CD4-positive, alpha-beta T cell treated with Interleukin-6 at 100 ng/mL for 8 hours (primary cell): ENCODE results near the gene GCAT.
"Not testable (repeated sequence)": the region's sequence is repeated elsewhere in the genome, so short reads cannot be mapped to it uniquely, and the experiment has no call there.

Experiments
- DNase-seq: peaks from one replicate; pipeline ENCODE4 v3.0.0-alpha.2; 2020; ENCODE audit warnings: mixed read lengths, low spot score

The GCAT gene

DNA sequence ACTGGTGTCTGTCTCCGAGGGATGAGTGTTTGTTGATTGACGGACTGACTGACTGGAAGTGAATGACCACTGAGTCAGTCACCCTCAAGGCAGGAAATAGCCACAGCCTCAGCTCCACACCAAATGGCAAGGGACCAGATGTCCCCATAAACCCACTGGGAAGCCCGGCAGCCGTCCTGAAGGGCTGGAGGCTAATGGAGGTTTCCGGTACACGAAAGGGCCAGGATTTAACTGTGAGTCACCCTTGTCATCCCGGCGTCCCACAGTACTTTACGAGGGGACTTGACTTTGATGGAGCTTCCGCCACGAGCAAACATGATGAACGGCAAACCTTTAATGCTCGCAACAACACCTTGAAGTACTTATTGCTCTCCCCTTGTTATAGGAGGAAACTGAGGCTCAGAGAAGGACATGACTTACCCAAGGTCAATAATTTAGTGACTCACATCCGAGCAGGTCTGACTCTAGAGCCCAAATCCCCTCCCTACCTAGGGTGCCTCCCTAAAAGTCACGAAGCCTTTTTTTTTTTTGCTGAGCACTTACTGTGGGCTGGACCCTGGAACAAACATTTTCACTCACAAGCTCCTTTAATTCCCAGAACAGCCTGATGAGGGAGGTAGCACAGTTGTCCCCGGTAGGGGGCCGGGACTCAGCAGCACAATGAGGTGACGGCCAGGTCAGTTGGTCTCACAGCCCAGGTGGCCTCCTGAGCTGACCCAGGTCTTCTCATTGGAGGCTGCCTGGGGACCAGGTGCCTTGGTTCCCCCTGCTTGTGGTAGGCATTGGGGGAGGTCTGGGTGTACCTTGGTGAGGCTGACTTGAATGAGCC, 25.2 kb upstream of the GCAT start:
- DNase-seq: no peak

DNA sequence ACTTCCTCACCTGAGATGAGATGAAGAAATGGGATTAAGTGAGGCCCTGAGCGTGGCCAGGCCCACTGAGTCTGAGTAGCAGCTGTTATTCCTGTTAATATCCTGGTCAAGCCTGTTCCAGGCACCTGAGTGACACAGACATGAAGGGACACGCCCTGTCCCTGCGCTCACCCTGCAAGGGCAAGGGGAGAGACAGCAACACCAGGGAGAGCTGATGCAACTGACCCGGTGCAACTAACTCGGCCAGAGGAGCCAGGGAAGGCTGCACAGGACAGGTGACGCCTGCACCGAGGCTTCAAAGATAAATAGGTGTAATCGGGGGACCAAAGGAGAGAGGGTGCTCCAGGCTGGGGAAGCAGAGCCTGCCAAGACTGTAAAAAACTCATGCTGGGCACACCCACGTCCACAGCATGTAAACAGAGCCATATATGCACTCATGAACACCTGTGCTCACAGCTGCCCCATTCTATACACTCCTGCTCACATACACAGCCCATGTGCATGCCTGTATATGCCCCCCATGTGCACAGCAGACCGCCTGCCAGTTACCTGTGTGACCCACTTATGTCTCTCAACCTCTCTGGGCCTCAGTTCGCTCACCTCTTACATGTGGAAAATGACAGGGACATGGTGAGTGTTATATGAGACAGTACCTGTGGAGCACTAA, 22.8 kb upstream of the GCAT start:
- no peak for DNase-seq

DNA sequence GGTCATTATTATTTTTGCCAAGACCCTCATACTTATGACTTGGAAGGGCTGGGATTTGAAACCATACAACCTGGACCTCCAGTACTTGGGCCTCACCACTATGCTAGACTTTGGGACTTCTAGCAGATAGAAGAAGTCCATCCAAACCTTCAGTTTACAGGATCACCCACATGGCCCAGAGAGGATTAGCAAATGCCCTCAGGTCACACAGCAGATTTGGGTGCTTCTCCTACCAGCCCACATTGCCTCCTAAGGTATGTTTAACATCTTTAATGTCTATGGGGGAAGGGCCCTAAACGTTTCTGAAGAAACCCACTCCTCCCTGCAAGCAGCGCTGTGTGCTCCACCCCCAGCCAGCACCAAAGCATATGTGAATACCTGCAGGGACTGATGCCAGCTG, 17.5 kb upstream of the GCAT start:
- no peak for DNase-seq

DNA sequence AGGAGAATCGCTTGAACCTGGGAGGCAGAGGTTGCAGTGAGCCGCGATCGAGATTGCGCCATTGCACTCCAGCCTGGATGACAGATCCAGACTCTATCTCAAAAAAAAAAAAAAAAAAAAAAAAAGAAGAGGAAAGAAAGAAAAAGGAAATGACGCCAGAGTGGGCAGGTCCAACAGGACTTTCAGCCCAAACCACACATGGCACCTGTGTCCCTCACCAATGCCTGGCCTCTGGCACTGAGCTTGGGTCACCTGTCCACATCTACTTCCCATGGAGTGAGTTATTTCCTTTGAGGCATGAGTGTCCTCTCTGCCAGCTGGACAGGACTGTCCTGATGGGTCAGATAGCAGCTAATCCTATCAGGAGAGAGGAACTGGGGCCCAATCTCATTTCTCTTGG, 15.2 kb upstream of the GCAT start:
- DNase-seq: no peak

DNA sequence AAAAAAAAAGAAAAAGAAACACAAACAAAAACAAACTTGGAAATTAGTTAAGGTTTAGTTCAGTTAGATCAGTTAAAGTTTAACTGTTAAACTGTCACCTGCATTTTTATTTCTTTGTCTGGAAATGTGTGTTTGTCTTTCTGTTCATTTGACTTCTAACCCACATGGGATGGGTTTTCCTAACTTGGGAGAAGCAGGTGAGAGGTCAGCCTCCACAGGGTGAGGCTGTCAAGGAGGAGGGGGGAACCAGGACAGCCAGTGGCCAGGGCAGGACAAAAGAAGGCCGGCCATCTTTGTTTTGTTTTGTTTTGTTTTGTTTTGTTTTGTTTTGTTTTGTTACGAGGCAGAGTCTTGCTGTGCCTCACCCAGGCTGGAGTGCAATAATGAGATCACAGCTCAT, 13.4 kb upstream of the GCAT start:
- no peak for DNase-seq

DNA sequence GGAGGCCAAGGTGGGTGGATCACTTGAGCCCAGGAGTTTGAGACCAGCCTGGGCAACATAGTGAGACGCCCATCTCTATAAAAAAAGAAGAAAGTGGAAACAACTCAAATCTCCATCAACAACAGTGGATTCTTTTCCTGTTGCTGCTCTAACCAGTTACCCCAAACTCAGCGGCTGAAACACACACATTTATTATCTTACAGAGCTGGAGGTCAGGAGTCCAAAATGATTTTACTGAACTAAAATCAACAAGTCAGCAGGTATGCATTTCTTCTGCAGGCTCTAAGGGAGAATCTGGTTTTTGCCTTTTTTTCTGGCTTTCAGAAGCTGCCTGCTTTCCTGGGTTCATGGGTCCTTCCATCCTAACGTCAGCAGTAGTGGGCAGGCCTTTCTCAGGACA, 11.7 kb upstream of the GCAT start:
- DNase-seq: no peak

DNA sequence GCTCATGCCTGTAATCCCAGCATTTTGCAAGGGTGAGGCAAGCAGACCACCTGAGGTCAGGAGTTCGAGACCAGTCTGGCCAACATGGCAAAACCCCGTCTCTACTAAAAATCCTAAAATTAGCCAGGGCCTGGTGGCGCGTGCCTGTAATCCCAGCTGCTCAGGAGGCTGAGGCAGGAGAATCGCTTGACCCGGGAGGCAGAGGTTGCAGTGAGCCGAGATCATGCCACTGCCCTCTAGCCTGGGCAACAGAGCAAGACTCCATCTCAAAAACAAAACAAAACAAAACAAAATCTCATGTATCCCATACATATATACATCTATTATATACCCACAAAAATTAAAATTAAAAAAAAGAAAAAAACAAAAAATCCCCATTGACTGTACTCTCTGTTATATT, 10.5 kb upstream of the GCAT start:
- not testable (repeated sequence) for DNase-seq

DNA sequence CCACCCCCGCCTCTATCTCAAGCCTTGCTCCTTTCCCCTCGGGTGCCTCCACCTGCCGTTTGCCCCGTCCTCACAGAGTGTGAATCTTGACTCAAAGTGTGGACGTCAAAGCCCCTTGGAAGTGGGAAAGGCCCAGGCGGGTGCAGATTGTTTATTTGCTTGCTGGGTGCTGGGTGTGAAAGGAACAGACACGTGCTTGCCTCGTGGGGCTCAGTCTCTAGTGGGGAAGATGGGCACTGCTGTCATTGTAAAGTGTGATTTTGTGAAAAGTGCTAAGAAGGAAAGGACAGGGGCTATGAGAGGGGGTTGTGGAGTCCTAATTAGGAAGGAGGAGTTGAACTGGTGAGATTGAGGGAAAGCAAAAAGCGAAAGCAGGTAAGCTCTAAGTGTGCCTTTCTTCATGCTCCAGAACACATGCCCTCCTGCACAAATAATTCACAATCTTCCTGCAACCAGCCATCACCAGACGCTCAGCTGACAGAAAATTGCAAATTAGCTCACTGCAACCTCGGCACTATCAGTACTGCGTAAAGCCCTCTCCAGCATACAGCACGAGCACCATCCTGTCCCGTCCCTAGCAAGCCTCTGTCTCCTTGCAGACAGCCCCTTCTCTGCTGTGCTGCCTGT, 9.7 kb upstream of the GCAT start:
- no peak for DNase-seq

DNA sequence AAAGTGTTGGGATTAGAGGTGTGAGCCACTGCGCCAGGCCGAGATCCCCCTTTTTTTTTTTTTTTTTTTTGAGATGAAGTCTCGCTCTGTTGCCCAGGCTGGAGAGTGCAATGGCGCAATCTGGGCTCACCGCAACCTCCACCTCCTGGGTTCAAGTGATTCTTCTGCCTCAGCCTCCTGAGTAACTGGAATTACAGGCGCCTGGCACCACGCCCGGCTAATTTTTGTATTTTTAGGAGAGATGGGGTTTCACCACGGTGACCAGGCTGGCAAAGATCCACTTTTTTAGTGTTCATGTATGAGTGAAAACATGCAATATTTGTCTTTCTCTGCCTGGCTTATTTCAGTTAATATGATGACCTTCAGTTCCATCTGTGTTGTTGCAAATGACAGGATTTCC, 7.8 kb upstream of the GCAT start:
- not testable (repeated sequence) for DNase-seq

DNA sequence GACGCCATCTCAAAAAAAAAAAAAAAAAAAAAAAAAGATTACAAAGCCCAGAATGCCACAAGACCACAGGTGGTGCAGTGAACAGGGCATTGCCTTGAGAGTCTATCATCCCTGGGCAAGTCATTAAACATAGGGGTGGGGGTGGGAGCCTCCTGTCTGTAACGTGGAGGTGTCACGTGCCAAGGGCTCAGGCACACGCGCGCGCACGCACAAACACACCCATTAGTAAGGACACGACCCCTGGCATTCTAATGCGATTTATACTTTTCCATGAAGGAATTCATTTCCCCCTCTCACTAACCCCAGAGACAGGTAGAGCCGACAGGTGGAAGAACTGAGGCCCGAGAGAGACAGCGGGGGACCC, 5.8 kb upstream of the GCAT start:
- no peak for DNase-seq

DNA sequence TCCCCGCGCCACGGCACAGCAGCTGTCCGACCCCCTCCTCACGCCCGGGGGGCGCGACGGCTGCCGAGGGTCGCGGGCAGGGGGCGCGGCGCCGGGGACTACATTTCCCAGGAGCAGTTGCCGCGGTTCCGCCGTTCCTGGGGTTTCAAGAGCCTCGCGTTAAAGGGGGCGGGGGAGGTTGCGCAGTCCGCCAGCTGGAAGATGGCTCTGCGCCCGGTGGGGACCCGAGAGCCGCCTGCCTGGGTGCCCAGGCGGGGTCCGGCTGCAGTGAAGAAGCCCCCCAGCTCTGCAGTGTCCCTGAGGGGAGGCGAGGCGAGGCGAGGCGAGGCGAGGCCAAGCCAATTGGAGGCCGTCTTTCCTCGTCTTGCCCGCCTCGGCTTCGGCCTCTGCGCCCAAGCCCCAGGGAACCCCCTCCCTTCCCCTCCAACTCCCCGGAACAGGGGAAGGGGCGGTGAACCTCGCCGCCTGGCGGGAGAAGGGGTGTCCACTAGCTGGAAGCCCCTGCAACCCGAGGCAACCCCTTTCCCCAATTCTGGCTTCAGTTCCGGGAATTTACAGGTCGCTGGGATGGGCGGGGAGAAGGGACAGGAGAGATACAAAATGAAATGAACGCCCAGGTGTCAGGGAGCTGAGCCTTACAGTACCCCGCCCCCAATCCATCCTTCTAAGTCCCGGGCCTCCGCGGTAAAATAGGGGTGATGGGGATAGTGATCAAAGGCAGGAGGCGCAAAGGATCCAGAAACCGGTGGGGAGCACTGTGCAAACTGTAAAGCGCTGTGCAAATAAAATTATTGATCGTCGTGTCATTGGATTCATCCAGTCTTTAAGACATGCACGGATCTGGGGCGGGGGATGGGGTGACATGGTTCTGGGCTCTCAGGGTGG, 5.2 kb upstream of the GCAT start:
- no peak for DNase-seq

DNA sequence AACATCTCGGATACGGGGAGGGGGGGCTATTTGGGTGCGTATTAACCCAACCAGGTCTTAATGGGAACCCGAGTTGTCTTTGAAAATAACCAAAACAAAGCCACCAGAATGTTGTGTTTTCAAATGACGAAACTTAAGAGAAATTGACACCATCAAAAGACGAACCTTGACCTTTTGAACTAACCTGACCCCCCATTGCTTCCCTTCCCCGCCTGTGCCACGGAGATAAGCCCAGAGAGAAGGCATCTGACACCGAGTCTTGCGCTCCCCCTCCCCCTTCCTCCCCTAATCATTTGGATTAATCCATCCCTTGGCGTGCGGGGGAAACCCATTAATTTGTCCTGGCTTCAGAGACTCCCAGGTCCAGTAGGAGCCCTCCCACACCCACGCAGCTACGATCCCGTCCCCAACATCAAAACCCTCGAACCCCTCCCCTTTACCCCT, 4.5 kb upstream of the GCAT start:
- DNase-seq: no peak

DNA sequence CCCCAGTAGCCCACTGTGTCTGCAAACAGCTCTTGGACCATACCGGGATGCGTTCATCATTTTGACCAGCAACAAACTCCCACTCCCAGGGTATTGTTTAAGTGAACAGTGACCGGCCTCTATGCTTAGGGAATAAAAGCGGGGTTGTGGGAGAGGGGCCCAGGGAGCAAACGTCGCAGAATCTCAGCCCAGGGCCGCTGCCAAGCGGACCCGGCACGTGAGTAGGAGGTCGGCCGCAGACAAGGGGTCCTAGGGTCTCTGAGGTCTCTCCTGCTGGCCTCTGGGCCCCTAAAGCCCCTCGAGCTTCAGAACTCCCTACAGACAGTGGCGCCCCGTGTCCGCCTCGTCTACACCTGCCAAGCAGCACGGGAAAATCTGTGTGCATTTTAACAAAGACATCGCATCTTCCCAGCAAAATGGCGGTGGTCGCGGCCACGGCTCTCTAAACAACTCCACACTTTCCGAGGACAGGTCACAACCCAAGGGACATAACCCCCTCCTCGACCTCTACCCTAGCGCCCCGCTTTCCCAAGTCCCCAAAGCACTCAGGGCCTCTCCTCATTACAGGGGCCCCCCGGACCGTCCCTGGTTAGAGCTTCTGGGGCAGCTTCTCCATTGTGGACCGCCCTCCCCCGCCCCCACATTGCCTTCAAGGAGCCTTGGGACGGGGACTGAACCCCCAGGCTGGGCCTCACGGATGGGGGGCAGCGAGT, 3.9 kb upstream of the GCAT start:
- DNase-seq: no peak

DNA sequence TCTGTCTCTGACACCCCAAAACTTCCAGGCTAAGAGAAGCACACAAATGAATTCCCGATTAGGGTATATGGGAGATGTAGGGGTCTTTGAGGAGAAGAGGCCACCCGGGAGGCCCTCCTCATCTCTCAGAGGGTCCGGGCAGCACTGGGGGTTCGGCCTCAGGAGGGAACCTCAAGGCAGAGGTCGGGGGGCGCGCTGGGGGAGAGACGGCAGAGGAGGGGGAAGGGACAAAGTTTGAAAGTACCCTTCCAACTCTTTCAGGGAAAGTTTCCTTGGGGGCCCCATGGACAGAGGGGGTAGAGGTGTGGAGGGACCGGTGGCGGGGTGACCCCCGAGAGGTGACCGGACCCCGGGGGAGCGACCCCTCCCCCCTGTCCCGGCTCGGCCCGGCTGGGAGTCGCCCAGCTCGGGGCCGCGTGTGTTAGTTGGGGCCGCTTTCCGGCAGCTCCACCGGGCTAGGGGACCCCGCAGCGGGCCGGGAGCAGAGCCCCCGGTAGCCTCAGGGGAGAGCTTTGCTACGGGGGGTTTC, 3.3 kb upstream of the GCAT start:
- no peak for DNase-seq

DNA sequence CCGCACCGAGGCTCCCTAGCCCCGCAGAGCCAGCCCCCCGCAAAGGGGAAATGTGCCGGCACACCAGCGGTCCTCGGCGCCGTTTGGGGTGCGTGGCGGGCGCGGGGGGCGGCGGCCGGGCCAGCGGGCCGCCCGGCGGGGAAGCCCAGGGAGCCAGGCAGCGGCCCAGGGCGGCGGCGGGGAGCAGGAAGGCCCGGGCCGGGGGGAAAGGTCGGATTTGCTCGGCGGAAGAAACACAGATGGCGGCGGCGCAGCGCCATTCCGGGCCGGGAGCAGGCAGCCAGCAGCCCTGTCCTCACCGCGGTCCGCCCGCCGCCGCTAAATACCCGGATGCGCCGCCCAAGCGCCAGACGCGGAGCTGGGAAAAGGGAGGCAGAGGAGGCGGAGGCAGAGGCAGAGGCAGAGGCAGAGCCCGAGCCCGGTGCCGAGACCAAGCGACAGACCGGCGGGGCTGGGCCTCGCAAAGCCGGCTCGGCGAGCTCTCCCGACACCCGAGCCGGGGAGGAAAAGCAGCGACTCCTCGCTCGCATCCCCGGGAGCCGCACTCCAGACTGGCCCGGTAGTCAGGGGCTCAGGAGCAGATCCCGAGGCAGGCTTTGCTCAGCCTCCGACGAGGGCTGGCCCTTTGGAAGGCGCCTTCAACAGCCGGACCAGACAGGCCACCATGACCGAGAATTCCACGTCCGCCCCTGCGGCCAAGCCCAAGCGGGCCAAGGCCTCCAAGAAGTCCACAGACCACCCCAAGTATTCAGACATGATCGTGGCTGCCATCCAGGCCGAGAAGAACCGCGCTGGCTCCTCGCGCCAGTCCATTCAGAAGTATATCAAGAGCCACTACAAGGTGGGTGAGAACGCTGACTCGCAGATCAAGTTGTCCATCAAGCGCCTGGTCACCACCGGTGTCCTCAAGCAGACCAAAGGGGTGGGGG, 2.6 kb upstream of the GCAT start:
- peak; percentile 56 for DNase-seq

DNA sequence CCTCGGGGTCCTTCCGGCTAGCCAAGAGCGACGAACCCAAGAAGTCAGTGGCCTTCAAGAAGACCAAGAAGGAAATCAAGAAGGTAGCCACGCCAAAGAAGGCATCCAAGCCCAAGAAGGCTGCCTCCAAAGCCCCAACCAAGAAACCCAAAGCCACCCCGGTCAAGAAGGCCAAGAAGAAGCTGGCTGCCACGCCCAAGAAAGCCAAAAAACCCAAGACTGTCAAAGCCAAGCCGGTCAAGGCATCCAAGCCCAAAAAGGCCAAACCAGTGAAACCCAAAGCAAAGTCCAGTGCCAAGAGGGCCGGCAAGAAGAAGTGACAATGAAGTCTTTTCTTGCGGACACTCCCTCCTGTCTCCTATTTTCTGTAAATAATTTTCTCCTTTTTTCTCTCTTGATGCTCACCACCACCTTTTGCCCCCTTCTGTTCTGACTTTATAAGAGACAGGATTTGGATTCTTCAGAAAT, 1.9 kb upstream of the GCAT start:
- DNase-seq: no peak

DNA sequence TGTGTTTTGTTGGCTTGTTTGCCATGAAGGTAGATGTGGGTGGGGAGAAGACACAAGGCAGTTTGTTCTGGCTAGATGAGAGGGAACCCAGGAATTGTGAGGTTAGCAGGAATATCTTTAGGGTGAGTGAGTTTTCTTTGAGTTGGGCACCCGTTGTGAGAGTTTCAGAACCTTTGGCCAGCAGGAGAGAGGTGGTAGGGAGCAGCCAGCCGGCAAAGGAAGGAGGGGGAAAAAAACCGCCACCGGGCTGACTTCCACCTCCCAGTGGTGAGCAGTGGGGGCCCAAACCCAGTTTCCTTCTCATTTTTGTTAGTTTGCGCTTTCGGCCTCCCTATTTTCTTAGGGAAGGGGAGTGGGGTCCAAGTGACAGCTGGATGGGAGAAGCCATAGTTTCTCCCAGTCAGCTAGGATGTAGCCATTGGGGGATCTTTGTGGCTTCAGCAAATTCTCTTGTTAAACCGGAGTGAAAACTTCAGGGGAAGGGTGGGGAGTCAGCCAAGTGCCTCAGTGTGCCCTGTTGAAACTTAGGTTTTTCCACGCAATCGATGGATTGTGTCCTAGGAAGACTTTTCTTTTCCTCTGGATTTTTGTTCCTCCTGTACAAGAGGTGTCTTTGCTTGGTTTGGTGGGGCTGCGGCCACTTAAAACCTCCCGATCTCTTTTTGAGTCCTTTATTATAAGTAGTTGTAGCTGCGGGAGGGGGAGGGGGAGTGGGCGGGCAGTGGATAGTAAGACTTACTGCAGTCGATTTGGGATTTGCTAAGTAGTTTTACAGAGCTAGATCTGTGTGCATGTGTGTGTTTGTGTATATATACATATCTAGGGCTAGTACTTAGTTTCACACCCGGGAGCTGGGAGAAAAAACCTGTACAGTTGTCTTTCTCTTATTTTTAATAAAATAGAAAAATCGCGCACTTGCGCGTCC, 1.1 kb upstream of the GCAT start:
- DNase-seq: no peak

DNA sequence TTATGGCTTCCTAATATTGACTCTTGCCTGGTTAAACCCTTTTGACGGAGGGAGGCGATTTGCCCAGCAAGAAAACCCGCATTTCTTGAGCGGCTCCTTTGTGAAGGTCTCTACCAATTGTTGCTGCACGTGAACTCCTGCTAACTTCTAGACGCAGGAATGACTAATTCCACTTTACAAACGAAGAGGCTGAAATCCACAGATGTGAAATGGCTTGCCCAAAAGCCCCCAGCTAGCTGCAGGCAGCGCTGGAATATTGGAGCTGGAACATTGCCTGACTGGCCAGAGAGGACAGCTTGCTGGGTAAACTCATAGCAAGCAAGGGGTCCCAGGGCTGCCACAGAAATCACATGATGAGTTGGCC, 542 bp downstream of the GCAT start:
- no peak for DNase-seq

DNA sequence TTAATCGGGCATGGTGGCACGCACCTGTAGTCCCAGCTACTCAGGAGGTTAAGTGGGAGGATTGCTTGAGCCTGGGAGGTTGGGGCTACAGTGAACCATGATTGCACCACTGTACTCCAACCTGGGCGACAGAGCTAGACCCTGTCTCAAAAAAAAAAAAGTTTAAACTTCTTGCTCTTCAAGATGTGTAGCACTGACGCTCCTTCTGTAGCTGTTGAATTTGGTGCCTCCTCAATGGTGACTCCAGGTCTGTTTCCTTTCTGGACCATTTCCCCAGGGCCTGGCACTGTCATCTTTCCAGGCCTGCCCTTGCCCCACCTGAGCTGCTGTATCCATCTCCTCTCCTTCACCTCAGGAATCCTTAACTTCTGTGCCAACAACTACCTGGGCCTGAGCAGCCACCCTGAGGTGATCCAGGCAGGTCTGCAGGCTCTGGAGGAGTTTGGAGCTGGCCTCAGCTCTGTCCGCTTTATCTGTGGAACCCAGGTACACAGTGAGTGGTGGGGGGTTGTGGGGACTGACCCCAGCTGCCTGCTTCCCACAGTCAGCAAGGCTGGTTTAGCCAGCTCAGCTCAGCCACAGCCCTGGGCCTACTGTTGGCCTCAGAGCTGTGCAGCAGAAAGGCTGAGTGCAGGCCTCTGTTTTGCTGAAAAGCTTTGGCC, 2.1 kb downstream of the GCAT start:
- no peak for DNase-seq
